Mucosa of descending colon (tissue), 3 donors: Measurements from ENCODE around the gene PPP1R3A. TPM values are rescaled to one million over a fixed set of nuclear protein-coding genes. Genes with fewer than 3 reads are reported as not detected.

ENCODE experiments used
- ATAC-seq: fragments of 200-7000 bp; cut with Tn5 transposase; one replicate; pipeline ENCODE4 v1.9.1; 2020; ENCODE audit warnings: mild to moderate bottlenecking, moderate library complexity
- DNase-seq, 3 donors: peaks; one replicate each; pipeline ENCODE4 v3.0.0-alpha.2; 2020
- H3K36me3 ChIP-seq: fragments of 200-600 bp; one replicate; pipeline ENCODE4 v1.8.0; 2021; ENCODE audit warnings: low read depth, mild to moderate bottlenecking
- H3K4me1 ChIP-seq: fragments of 200-600 bp; one replicate; pipeline ENCODE4 v1.8.0; 2021; ENCODE audit warnings: low read depth, mild to moderate bottlenecking
- H3K4me3 ChIP-seq: fragments of 200-600 bp; one replicate; pipeline ENCODE4 v1.8.0; 2021; ENCODE audit warnings: mild to moderate bottlenecking
- H3K9me3 ChIP-seq: fragments of 200-600 bp; one replicate; pipeline ENCODE4 v1.8.0; 2021; ENCODE audit warnings: mild to moderate bottlenecking
- intact Hi-C, 2 donors: fragments of 100-400 bp; cut with DNase I in 1 of 2; cut with micrococcal nuclease in 1 of 2; formaldehyde crosslinking; loops; one replicate each; pipeline versions ENCODE4 v1.11.0 to v1.11.1; 2022; cut with DNase I, micrococcal nuclease
- total RNA-seq, 3 donors: library from RNA; stranded (reverse); fragmentation: NEBNext Ultra II Directional in 2 of 3; extraction: Animal tissue kit (Norgen Biotek cat#: 25700) in 2 of 3; gene quantifications; one replicate each; pipeline versions ENCODE4 v1.2.1 to v1.2.4, GENCODE V29; 2021 to 2023
- TF ChIP-seq, protein P1 (sequence below): fragments of 200-600 bp; IDR thresholded peaks from one replicate; pipeline ENCODE4 v1.8.0; 2022; ENCODE audit warnings: antibody characterized with exemption, mild to moderate bottlenecking
- donor health status: DM: no; HTN: no; CAD: no; lungs with moderate emphysema.
- donor health status: DM: no; HTN: no; CAD: no.
- donor health status: DM: no; HTN: yes; CAD: no.

Gene PPP1R3A
- total RNA-seq, 3 donors from 2014 or later, result 0.27 TPM; not detected in 2

DNA sequence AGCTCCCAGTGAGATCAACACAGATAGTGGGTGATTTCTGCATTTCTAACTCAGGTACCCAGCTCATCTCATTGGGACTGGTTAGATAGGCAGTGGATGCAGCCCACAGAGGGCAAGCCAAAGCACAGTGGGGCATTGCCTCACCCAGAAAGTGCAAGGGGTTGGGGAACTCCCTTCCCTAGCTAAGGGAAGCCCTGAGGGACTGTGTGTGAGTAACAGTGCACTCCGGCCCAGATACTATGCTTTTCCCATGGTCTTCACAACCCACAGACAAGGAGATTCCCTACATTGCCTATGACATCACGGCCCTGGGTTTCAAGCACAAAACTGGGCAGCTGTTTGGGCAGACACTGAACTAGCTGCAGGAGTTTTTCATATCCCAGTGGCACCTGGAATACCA, 62.8 kb downstream of the PPP1R3A start:
- TF ChIP-seq, protein P1, sequence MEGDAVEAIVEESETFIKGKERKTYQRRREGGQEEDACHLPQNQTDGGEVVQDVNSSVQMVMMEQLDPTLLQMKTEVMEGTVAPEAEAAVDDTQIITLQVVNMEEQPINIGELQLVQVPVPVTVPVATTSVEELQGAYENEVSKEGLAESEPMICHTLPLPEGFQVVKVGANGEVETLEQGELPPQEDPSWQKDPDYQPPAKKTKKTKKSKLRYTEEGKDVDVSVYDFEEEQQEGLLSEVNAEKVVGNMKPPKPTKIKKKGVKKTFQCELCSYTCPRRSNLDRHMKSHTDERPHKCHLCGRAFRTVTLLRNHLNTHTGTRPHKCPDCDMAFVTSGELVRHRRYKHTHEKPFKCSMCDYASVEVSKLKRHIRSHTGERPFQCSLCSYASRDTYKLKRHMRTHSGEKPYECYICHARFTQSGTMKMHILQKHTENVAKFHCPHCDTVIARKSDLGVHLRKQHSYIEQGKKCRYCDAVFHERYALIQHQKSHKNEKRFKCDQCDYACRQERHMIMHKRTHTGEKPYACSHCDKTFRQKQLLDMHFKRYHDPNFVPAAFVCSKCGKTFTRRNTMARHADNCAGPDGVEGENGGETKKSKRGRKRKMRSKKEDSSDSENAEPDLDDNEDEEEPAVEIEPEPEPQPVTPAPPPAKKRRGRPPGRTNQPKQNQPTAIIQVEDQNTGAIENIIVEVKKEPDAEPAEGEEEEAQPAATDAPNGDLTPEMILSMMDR, result no peak
- intact Hi-C loops, result no loop called here

DNA sequence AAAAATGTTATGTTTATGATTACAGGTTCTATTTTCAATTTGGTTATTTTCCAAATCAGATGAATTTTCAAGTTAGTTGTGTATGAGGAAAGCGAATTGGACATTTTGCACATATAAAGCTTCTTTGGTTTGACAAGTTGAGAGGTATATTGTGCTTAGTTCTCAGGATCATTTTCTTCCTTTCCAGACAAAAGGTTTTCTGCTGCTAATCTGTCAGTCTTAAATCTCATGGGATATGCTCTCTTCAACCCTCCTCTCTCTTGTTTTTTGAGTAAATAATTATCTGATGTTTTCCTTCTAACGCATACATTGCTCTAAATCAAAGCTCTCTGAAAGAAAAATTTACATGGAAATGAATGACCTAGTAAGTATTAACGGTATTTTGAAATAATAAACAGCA, 77.9 kb downstream of the PPP1R3A start:
- no peak overlapping the region for H3K4me3 ChIP-seq
- no peaks in the 10 kb centered on the region for H3K4me1 ChIP-seq
- no peaks in the 10 kb centered on the region for H3K9me3 ChIP-seq
- ATAC-seq (no peak), DNase-seq (no peak)
- TF ChIP-seq, protein P1, result no peak
- H3K36me3 ChIP-seq, result no peaks in the 10 kb centered on the region
- intact Hi-C loops, result no loop called here

More for the DNA sequence above, 62.8 kb downstream of the PPP1R3A start:
- no peak for DNase-seq
- H3K4me1 ChIP-seq, result no peaks in the 10 kb centered on the region
- H3K36me3 ChIP-seq, result no peaks in the 10 kb centered on the region
- ATAC-seq, result no peak
- no peak overlapping the region for H3K4me3 ChIP-seq
- H3K9me3 ChIP-seq, result no peaks in the 10 kb centered on the region

DNA sequence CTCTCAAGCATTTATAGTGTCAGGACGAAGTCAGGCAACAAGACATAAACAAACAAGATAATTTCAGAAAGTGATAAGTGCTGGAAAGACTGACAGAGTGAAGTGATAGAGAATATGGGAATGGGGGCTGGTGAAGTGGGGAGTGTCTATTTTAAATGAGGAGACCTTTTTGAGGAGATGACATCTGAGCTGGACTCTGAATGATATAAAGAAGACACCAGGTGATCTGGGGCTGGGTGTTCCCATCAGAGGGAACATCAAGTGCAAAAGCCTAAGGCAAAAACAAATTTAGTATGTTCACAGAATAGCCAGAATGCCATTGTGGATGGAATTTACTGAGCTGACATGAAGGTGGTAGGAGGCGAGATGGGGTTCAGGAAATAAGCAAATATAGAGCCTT, 83.4 kb downstream of the PPP1R3A start:
- DNase-seq (no peak), ATAC-seq (no peak)
- TF ChIP-seq, protein P1, result no peak
- Histone ChIP-seq H3K4me1 (no peaks in the 10 kb centered on the region), H3K9me3 (no peaks in the 10 kb centered on the region), H3K36me3 (no peaks in the 10 kb centered on the region), H3K4me3 (no peak overlapping the region)
- intact Hi-C loops, result no loop called here

DNA sequence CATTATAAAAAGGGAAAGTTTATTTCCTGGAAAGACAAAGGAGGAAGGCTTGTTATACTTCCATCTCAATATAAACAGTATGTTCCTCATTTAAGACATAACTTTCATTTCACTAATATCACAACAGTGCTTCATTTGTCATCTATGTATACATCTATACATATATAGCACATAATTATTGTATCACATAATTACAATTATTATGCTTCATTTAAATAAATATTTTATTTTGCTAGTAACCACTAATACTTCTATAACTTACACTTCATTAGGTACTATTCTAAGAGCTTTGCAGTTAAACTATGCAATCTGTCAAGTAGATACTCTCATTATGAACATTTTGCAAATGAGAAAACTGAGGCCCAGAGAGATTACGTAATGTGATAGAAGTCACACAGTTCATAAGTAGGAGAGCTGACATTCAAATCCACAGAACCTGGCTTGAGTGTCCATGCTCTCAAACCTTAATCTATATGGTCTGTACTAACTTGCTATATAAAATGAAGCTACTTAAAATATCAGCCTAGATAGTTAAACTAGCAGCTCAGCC, 86.5 kb downstream of the PPP1R3A start:
- TF ChIP-seq, protein P1, result no peak
- intact Hi-C loops, result no loop called here
- no peak for DNase-seq
- no peak for ATAC-seq
- Histone ChIP-seq H3K4me1 (no peaks in the 10 kb centered on the region), H3K9me3 (no peaks in the 10 kb centered on the region), H3K36me3 (no peaks in the 10 kb centered on the region), H3K4me3 (no peak overlapping the region)

DNA sequence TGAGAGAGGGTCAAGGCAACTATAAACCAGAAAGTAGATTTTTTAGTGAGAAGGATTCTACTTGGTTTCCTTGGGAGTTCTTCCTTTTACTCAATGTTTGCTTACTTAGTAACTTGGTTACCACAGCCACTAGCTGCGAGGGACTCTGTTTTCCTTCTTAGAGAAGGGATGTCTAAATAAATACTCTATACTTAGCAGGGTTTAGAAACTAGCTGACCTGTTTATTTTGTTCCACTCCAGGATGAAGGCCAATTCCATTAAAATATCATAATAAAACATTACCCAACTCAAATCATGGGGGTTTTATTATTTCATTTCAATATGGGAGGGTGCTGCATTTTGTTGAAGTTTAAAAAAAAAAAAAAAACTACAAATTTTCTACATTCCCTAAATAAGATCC, 87.3 kb downstream of the PPP1R3A start:
- Histone ChIP-seq H3K4me3 (no peak overlapping the region), H3K9me3 (no peaks in the 10 kb centered on the region), H3K4me1 (no peaks in the 10 kb centered on the region), H3K36me3 (no peaks in the 10 kb centered on the region)
- TF ChIP-seq, protein P1, result no peak
- ATAC-seq (no peak), DNase-seq (no peak)
- intact Hi-C loops, result no loop called here

DNA sequence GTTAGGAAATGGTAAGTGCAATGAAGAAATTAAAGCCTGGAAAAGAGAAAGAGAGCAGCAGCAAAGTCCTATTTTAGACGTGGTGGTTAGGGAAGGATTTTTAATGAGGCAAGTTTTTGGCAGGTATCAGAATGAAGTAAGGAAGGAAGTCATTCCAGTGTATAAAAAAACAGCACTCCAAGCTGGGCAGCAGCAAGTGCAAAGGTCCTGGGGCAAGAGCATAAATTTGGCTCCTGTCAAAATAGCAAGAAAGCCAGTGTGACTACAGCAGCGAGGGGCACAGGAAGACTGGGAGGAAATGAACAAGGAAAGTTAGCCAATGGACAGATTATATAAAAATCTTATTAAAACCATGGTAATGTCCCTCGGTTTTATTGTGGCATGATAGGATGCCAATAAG, 90.2 kb downstream of the PPP1R3A start:
- intact Hi-C loops, result no loop called here
- H3K36me3 ChIP-seq, result no peaks in the 10 kb centered on the region
- H3K4me1 ChIP-seq, result no peaks in the 10 kb centered on the region
- ATAC-seq (no peak), DNase-seq (no peak)
- H3K4me3 ChIP-seq, result no peak overlapping the region
- H3K9me3 ChIP-seq, result no peaks in the 10 kb centered on the region
- TF ChIP-seq, protein P1, result no peak
